Ectodermal cell (in vitro differentiated cells): ENCODE measurements around the gene MAP3K6.
A peak's percentile ranks its signal among the peaks of the same experiment; 100 is the strongest.
"Not testable (repeated sequence)": the region's sequence is repeated elsewhere in the genome, so short reads cannot be mapped to it uniquely, and the experiment has no call there.

ENCODE experiments used
- H3K27ac ChIP-seq: 2 replicates; pipeline ENCODE4 v1.7.0; 2013; ENCODE audit warnings: mild to moderate bottlenecking, low read depth, low read length; ENCODE audit not compliant: insufficient read depth, poor library complexity, severe bottlenecking
- H3K27me3 ChIP-seq: 2 replicates; pipeline ENCODE4 v1.7.0; 2013; ENCODE audit warnings: mild to moderate bottlenecking, low read length; ENCODE audit not compliant: insufficient read depth, control insufficient read depth, poor library complexity, severe bottlenecking
- H3K36me3 ChIP-seq: one replicate; pipeline ENCODE4 v1.7.0; 2013; ENCODE audit warnings: low read length; ENCODE audit not compliant: control insufficient read depth, insufficient read depth
- H3K4me1 ChIP-seq: one replicate; pipeline ENCODE4 v1.7.0; 2013; ENCODE audit warnings: low read length; ENCODE audit not compliant: control insufficient read depth, insufficient read depth
- H3K4me3 ChIP-seq: 2 replicates; pipeline ENCODE4 v1.7.0; 2013; ENCODE audit warnings: low read depth, low read length, control low read depth; ENCODE audit not compliant: insufficient read depth
- H3K9me3 ChIP-seq: 2 replicates; pipeline ENCODE4 v1.7.0; 2013; ENCODE audit warnings: mild to moderate bottlenecking, low read length, moderate library complexity; ENCODE audit not compliant: control insufficient read depth
- WGBS, 2 experiments: methylation state at CpG; one replicate each; pipeline ENCODE4 v1.1.7; 2013; ENCODE audit warnings: missing lambda C conversion rate in 2 of 2; 5-methylcytosine and 5-hydroxymethylcytosine counted together

The MAP3K6 gene

GRCh38 chr1:27405598-27406361, 39.0 kb upstream of the MAP3K6 start:
- Histone ChIP-seq H3K27ac (peak overlapping the region; percentile 81), H3K4me1 (peaks cover 46% of the 10 kb centered on the region)
- 51 to 58% methylated on average over 16 of the region's 18 CpGs for WGBS, 2 experiments
- not testable (repeated sequence) for H3K36me3 ChIP-seq, H3K27me3 ChIP-seq, H3K4me3 ChIP-seq, H3K9me3 ChIP-seq

- Histone ChIP-seq H3K4me1 (peaks cover 51% of the 10 kb centered on the region), H3K4me3 (no peak overlapping the region), H3K27ac (no peak overlapping the region), H3K9me3 (no peaks in the 10 kb centered on the region), H3K36me3 (no peaks in the 10 kb centered on the region), H3K27me3 (no peaks in the 10 kb centered on the region)
- 52 to 57% methylated on average over 13 of the region's 13 CpGs for WGBS, 2 experiments
Observed at GRCh38 chr1:27405074-27405473, 38.3 kb upstream of the MAP3K6 start.

GRCh38 chr1:27403931-27404330, 37.2 kb upstream of the MAP3K6 start:
- Histone ChIP-seq H3K9me3 (no peaks in the 10 kb centered on the region), H3K36me3 (no peaks in the 10 kb centered on the region), H3K27me3 (no peaks in the 10 kb centered on the region), H3K4me3 (no peak overlapping the region), H3K27ac (no peak overlapping the region), H3K4me1 (peaks cover 57% of the 10 kb centered on the region)

GRCh38 chr1:27403065-27403726, 36.4 kb upstream of the MAP3K6 start:
- Histone ChIP-seq H3K9me3 (no peaks in the 10 kb centered on the region), H3K27ac (no peak overlapping the region), H3K27me3 (no peaks in the 10 kb centered on the region), H3K36me3 (no peaks in the 10 kb centered on the region), H3K4me3 (no peak overlapping the region), H3K4me1 (peaks cover 64% of the 10 kb centered on the region)
- WGBS, 2 experiments, result 80 to 81% methylated on average over 24 of the region's 24 CpGs

- Histone ChIP-seq H3K4me1 (peaks cover 68% of the 10 kb centered on the region), H3K36me3 (no peaks in the 10 kb centered on the region), H3K4me3 (no peak overlapping the region), H3K27me3 (no peaks in the 10 kb centered on the region), H3K27ac (no peak overlapping the region), H3K9me3 (no peaks in the 10 kb centered on the region)
- 81 to 83% methylated on average over 8 of the region's 8 CpGs for WGBS, 2 experiments
Observed at GRCh38 chr1:27402349-27402754, 35.6 kb upstream of the MAP3K6 start.

- no peaks in the 10 kb centered on the region for H3K36me3 ChIP-seq
- no peaks in the 10 kb centered on the region for H3K27me3 ChIP-seq
- 97% methylated on average over 5 of the region's 5 CpGs for WGBS, 2 experiments
- H3K27ac ChIP-seq, result no peak overlapping the region
- H3K9me3 ChIP-seq, result no peaks in the 10 kb centered on the region
- H3K4me1 ChIP-seq, result peaks cover 60% of the 10 kb centered on the region
- H3K4me3 ChIP-seq, result no peak overlapping the region
Observed at GRCh38 chr1:27400963-27401341, 34.2 kb upstream of the MAP3K6 start.

- H3K27ac ChIP-seq, result no peak overlapping the region
- H3K9me3 ChIP-seq, result no peaks in the 10 kb centered on the region
- H3K4me3 ChIP-seq, result no peak overlapping the region
- no peaks in the 10 kb centered on the region for H3K36me3 ChIP-seq
- peaks cover 53% of the 10 kb centered on the region for H3K4me1 ChIP-seq
- H3K27me3 ChIP-seq, result no peaks in the 10 kb centered on the region
- 73 to 74% methylated on average over 13 of the region's 13 CpGs for WGBS, 2 experiments
Observed at GRCh38 chr1:27400082-27400962, 33.6 kb upstream of the MAP3K6 start.

- peaks cover 45% of the 10 kb centered on the region for H3K4me1 ChIP-seq
- H3K9me3 ChIP-seq, result no peaks in the 10 kb centered on the region
- 88 to 92% methylated on average over 12 to 19 of the region's 19 CpGs for WGBS, 2 experiments
- H3K36me3 ChIP-seq, result no peaks in the 10 kb centered on the region
- H3K27me3 ChIP-seq, result no peaks in the 10 kb centered on the region
- H3K4me3 ChIP-seq, result no peak overlapping the region
- no peak overlapping the region for H3K27ac ChIP-seq
Observed at GRCh38 chr1:27399251-27400025, 32.7 kb upstream of the MAP3K6 start.

GRCh38 chr1:27398405-27399149, 31.8 kb upstream of the MAP3K6 start:
- Histone ChIP-seq H3K27me3 (no peaks in the 10 kb centered on the region), H3K36me3 (no peaks in the 10 kb centered on the region), H3K27ac (no peak overlapping the region), H3K4me3 (no peak overlapping the region), H3K9me3 (no peaks in the 10 kb centered on the region), H3K4me1 (peaks cover 37% of the 10 kb centered on the region)
- WGBS, 2 experiments, result 86 to 89% methylated on average over 4 of the region's 4 CpGs
